Activated CD4-positive, alpha-beta T cell treated with anti-CD3 and anti-CD28 coated beads, Interleukin-2, amount 50 U/mL, for 1 hour (primary cell): ENCODE measurements around the gene MYLK.
A peak's percentile ranks its signal among the peaks of the same experiment; 100 is the strongest.
"Not testable (repeated sequence)": the region's sequence is repeated elsewhere in the genome, so short reads cannot be mapped to it uniquely, and the experiment has no call there.

Experiments used
- DNase-seq: peaks from one replicate; pipeline ENCODE4 v3.0.0-alpha.2; 2020

MYLK gene

GRCh38 chr3:123741041-123741511 is 143.1 kb downstream of the MYLK start:
- no peak for DNase-seq

- no peak for DNase-seq
These were observed 143.7 kb downstream of the MYLK start for GRCh38 chr3:123740391-123740822.

- no peak for DNase-seq
These were observed 144.4 kb downstream of the MYLK start for GRCh38 chr3:123739754-123740153.

DNA sequence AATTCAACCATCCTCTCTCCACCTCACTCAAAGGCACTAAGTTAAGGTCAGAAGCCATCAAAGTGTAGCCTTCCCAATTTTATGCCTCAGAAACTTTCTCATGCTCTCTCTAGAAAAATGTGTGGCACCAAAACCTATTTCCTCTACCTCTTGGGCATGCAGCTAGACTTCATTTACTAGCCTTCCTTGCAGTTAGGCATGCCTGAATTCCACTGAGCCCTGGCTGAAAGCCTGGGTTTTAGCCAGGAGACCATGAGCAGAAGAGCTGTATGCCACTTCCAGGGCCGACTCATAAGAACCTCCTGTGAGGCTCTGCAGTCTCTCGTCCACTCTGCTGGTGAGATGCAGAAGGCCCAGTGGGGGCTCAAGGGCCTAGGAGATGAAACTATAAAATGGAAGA is 145.0 kb downstream of the MYLK start:
- no peak for DNase-seq

DNA sequence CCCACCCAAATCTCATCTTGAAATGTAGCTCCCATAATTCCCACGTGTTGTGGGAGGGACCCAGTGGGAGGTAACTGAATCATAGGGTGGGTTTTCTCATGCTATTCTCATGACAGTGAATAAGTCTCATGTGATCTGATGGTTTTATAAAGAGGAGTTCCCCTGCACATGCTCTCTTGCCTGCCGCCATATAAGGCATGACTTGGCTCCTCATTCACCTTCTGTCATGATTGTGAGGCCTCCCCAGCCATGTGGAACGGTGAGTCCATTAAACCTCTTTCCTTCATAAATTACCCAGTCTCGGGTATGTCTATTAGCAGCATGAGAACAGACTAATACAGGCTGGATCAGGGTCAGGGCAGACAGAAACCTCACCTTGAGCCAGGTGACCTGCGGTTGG is 145.6 kb downstream of the MYLK start:
- not testable (repeated sequence) for DNase-seq

- no peak for DNase-seq
These were observed 147.0 kb downstream of the MYLK start for GRCh38 chr3:123737168-123737567.

DNA sequence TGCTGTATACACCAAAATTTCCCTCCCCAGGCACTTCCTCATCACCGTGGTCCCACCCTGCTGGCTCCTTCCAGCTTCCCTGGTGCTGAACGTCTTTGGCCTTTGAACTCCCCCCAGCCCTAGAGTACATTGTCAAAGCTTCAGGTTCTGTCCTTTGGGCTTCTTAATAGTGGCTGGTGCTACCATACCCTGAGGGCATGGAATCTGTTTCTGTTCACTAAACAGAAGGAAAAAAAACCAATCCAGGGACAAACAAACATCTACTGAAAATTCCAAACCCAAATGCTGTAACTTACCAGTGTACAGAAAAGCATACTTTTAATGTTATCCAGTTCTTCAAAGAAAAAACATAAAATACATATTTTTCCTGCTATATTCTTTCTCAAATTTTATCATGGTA is 148.7 kb downstream of the MYLK start:
- no peak for DNase-seq

GRCh38 chr3:123734527-123734902 is 149.6 kb downstream of the MYLK start:
- no peak for DNase-seq

DNA sequence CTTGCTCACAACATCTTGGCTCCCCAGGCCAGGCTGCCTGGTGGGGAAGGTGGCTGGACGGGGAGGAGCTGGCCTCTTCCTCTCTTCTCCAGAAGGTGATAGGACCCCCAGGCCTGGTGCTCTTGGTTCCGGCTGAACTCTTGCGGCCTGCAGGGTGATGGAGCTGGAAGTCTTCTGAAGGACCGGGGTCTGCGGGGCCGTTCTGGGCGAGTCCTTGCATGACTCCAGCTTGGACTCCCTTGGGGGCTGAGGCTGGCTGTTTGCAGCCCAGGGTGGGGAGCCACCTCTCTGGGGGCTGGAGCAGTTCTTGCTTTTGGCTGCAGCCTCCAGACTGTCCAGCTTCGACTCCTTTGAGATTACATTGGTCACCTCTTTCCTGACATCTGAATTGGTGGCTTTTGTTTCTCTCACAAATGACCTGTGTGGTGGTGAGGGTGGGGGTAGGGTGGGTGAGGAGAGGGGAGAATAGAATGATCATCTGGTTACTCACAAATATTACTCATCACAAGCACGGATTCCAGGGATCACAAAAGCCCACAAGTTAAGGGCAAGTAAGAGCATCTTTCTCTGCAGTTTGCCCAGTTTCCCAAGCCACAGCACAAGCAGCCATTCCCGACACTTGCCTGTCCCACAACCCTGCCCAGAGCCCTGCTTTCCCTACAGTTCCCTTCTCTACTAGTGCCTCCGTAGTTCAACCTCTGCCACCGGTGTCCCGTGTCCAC is 150.2 kb downstream of the MYLK start:
- DNase-seq = no peak

GRCh38 chr3:123733341-123733740 is 150.8 kb downstream of the MYLK start:
- DNase-seq = no peak

- no peak for DNase-seq
These were observed 151.7 kb downstream of the MYLK start for GRCh38 chr3:123732447-123732846.

DNA sequence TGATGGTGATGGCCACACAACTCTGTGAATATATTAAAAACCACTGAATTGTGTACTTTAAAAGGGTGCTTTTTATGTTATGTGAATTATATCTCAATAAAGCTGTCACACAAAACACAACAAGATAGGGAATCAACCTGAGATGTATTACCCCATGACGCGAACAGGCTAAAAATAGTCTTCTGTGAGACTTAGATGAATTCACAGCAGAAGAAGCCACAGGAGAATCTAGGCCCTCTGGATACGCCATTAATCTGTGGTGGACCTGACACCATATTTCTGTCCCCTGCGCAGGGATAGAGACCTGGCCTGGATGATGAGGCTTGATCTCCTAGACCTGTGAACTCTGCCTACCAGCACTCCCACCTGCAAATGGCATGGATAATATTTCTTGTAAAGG is 153.3 kb downstream of the MYLK start:
- DNase-seq = no peak

DNA sequence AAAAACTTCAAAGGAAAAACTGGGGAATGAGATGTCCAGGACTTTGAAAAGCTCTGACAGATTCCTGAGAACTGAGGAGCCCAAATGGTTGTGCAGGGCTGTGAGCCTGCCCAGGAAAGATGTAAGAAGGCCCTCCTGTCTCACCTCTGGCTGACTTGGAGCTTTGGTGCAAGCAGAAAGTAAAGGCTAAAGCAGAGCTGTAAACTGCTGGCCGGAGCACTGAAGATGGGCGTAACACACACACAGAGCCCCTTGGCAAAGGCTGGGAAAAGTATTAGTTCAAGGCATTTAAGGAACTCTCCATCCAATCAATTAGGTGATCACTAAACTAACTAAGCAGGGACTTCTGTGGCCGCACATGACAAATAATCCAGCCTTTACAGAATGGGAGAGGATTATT is 155.1 kb downstream of the MYLK start:
- no peak for DNase-seq

DNA sequence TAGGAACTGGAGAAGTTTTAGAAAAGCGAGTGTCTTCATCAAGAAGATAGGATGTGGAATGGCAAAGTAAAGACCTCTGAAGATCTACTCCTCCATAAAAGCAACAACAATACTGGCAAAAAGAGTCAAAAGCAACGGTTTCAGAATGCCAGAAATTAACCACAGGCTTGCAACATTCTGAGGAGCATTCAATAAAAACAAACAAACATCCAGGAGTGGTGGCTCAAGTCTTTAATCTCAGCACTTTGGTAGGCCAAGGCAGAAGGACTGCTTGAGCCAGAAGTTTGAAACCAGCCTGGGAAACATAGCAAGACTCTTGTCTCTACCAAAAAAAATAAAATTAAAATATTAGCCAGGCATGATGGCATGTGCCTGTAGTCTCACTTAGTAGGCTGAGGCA is 156.1 kb downstream of the MYLK start:
- no peak for DNase-seq

DNA sequence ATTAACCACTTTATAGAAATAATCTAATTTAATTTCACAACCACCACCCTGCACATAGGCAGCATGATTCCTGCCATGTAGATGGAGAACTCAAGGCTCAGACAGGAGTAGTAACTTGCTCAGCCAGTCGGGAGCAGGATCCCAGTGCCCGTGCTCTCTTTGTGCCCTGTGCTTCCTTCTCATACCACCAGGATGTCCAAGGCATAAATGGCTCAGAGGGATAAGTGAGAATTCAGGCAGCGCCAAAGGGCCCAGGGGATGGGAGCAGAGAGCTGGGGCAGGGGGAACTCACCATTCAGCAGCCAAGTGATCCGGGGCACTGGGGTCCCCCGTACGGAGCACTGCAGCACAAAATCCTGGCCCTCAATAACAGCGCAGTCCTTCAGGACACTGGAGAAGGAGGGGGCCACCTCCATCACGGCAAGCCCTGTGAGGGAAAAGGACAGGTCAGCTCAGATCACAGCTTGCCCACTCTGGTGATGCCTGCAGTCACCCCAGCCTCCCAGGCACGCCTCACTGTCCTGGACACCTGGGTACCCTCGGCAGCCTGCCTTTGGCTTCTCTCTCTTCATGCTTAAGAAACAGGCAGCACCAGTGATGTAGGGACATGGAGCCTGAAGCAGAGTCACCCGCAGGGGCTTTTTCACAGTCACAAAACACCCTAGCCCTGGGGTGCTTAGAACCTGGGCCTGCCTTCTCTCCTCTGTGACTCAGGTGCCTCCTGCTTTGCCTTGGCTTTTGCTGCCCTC is 158.3 kb downstream of the MYLK start:
- DNase-seq = no peak

GRCh38 chr3:123724306-123724705 is 159.8 kb downstream of the MYLK start:
- no peak for DNase-seq

DNA sequence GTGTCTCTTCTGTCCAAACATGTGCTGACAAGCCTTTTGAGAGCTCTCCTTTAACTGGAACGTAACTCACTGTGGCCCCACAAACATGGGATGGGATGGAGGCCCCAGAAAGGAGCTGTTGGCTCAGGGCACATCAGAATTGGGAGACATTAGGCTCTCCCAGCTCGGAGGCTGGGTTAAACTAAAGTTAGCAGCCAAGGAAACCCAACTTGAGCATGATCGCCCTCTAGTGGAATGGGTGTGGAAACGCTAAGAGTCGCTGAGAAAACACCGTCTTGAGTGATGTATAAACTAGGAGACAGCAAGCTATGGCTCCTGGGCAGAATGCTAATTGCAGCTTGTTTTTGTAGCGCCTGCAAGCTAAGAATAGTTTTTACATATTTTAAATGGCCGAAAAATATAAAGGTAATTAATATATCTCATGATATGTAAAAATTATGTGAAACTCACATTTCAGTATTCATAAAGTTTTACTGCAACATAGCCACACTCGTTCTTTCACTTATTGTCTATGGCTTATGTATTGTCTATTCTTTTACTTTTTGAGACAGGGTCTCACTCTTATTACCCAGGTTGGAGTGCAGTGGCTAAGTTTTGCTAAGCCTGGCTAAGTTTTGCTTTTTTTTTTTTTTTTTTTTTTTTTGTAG is 160.5 kb downstream of the MYLK start:
- DNase-seq = peak; percentile 23

- no peak for DNase-seq
These were observed 161.1 kb downstream of the MYLK start for GRCh38 chr3:123723070-123723469.

DNA sequence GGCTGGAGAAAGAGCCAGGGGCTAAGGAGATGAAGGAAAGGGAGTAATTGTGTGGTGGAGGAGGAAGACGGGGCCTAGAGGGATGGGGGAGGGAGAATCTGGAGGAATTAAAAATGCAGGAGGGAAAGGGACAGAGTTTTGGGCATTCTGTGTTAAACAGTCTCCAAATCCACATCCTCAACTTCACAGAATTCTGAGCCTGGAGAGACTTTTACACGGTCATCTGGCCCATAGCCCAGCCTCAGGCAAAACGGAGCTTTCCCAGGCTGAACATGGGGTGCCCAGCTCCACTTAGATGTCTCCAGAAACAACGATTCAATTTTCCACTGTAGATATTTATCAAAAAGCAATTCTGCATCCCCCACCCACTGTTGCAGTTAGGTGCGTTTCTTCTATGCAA is 161.7 kb downstream of the MYLK start:
- no peak for DNase-seq

GRCh38 chr3:123722021-123722420 is 162.1 kb downstream of the MYLK start:
- DNase-seq = no peak

GRCh38 chr3:123721095-123721689 is 162.9 kb downstream of the MYLK start:
- not testable (repeated sequence) for DNase-seq

- no peak for DNase-seq
These were observed 163.5 kb downstream of the MYLK start for GRCh38 chr3:123720638-123721037.

DNA sequence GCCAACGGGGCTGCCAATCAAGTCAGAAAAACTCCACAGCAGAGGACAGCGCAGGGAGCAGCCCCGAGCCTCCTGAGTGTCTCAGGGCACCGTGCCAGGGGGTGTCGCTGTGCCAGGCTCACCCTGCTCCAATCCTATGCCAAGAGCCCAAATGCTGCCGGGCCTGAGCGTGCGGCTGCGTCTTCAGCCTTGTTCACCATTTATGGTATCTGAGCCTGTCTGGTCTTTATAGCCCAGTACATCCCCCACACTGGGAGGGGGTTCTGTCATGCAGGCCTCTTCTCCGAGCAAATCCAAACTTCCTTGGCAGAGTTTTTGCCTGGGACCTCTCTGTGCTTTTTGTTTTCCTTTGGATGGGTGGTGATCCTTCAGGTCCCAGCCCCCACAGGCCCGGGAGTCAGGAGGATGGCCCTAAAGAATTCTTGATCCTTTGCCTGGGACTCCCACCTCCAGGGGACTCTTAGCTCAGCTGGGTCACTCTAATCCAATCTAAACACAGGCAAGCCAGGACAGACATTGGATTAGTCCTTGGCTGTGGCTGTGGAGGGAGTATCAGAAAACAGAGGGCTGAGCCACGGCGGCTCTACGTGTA is 164.2 kb downstream of the MYLK start:
- DNase-seq = no peak
